K562 (cell line): ENCODE data around the gene GALNT17. TPM values are rescaled to one million over a fixed set of nuclear protein-coding genes. Genes with fewer than 3 reads are reported as not detected.

Source experiments
- ATAC-seq: fragments of 200-7000 bp; cut with Tn5 transposase; 3 replicates; pipeline ENCODE4 v1.9.1; 2020; ENCODE audit warnings: moderate library complexity
- BruUV-seq: library from RNA; stranded (reverse); fragments of 400-500 nt; replicated peaks from 2 replicates; lab custom pipeline; 2021; lab: Mats Ljungman, UMichigan
- CTCF ChIA-PET: fragments of 300-600 bp; formaldehyde crosslinking; extraction: SDS; loops from one replicate; lab custom pipeline; 2021; ENCODE audit warnings: low intra/inter-chr PET ratio; lab: Yijun Ruan, JAX
- POLR2A ChIA-PET: fragments of 300-600, 350-650 bp; sonication (Branson Sonifier 250); formaldehyde crosslinking; extraction: SDS; loops from one replicate; lab custom pipeline; 2021; ENCODE audit warnings: antibody characterized with exemption, inconsistent platforms; lab: Yijun Ruan, JAX
- DNase-seq, 4 experiments: peaks; one replicate each; pipeline versions ENCODE4 v3.0.0 to v3.0.0-alpha.2; 2011 to 2018; ENCODE audit warnings: low spot score in 3 of 4, mixed read lengths in 3 of 4; ENCODE audit errors: extremely low read depth in 1 of 4
- FAIRE-seq: peaks from 2 replicates; lab custom pipeline; 2011; peaks lifted over from hg19 to GRCh38; lab: Jason Lieb, UNC
- H2AFZ ChIP-seq: 2 replicates; pipeline ENCODE4 v1.6.0; 2011; ENCODE audit warnings: low read depth, low read length, control low read depth, inconsistent platforms
- H3K27ac ChIP-seq: fragments of 200-600 bp; 3 replicates; pipeline ENCODE4 v1.8.0; 2011; ENCODE audit warnings: low read depth, mild to moderate bottlenecking, control low read depth, inconsistent platforms, low read length, moderate library complexity, mixed read lengths; ENCODE audit errors: extremely low read depth
- H3K27me3 ChIP-seq, 2 experiments: fragments of 300-600 bp in 1 of 2; 2 replicates in 1 of 2; 3 replicates in 1 of 2; pipeline versions ENCODE4 v1.6.0 to v1.8.0; 2011; ENCODE audit warnings: inconsistent platforms in 2 of 2, low read length in 2 of 2, mild to moderate bottlenecking in 1 of 2, mixed read lengths in 1 of 2, moderate library complexity in 1 of 2; ENCODE audit not compliant: control insufficient read depth in 2 of 2, insufficient read depth in 2 of 2
- H3K36me3 ChIP-seq: fragments of 300-600 bp; 3 replicates; pipeline ENCODE4 v1.8.0; 2011; ENCODE audit warnings: mild to moderate bottlenecking, low read length, inconsistent platforms; ENCODE audit not compliant: control insufficient read depth, insufficient read depth
- H3K4me1 ChIP-seq, 2 experiments: fragments of 200-600 bp in 1 of 2; replicated peaks in 1 of 2; 2 replicates in 1 of 2; 3 replicates in 1 of 2; pipeline versions ENCODE4 v1.5.1 to v1.8.0; 2011; ENCODE audit warnings: inconsistent platforms in 2 of 2, low read length in 2 of 2, mild to moderate bottlenecking in 1 of 2, mixed read lengths in 1 of 2, moderate library complexity in 1 of 2; ENCODE audit not compliant: control insufficient read depth in 2 of 2, insufficient read depth in 2 of 2
- H3K4me2 ChIP-seq: 2 replicates; pipeline ENCODE4 v1.6.1; 2011; ENCODE audit warnings: low read length, control low read depth, inconsistent platforms, mixed read lengths; ENCODE audit not compliant: insufficient read depth
- H3K4me3 ChIP-seq: fragments of 200-600 bp; sonication (generic), shearing (Covaris generic); 2 replicates; pipeline ENCODE4 v1.5.1; 2016; ENCODE audit warnings: control low read depth, inconsistent platforms
- H3K79me2 ChIP-seq: fragments of 200-600 bp; 3 replicates; pipeline ENCODE4 v1.8.0; 2011; ENCODE audit warnings: low read length, inconsistent platforms; ENCODE audit not compliant: control insufficient read depth, insufficient read depth
- H3K9ac ChIP-seq, 2 experiments: 2 replicates each; pipeline versions ENCODE4 v1.6.0 to v1.6.1; 2011; ENCODE audit warnings: low read depth in 2 of 2, low read length in 2 of 2, control low read depth in 1 of 2, inconsistent platforms in 1 of 2, mild to moderate bottlenecking in 1 of 2, mixed read lengths in 1 of 2; ENCODE audit not compliant: insufficient read depth in 1 of 2
- H3K9me1 ChIP-seq: one replicate; pipeline ENCODE4 v1.6.0; 2011; ENCODE audit warnings: inconsistent platforms, mild to moderate bottlenecking, low read length, moderate library complexity; ENCODE audit not compliant: control insufficient read depth, insufficient read depth
- H3K9me3 ChIP-seq: replicated peaks from 2 replicates; pipeline ENCODE4 v1.5.1; 2011; ENCODE audit warnings: low read depth, low read length, inconsistent platforms; ENCODE audit not compliant: control insufficient read depth, insufficient read depth
- H4K20me1 ChIP-seq: replicated peaks from 2 replicates; pipeline ENCODE4 v1.6.1; 2011; ENCODE audit warnings: low read length, inconsistent platforms, mixed read lengths; ENCODE audit not compliant: control insufficient read depth, insufficient read depth
- ARID4B ChIP-seq: sonication (generic); formaldehyde crosslinking; IDR thresholded peaks from 2 replicates; pipeline ENCODE4 v1.8.0; 2022; ENCODE audit warnings: mild to moderate bottlenecking, missing genetic modification reagents
- BDP1 ChIP-seq: IDR thresholded peaks from 3 replicates; pipeline ENCODE4 v1.6.1; 2011; ENCODE audit not compliant: insufficient read length, insufficient read depth
- FOXK2 ChIP-seq, 2 experiments: fragments of 450-650 bp; IDR thresholded peaks in 1 of 2; conservative IDR thresholded peaks in 1 of 2; 2 replicates each; pipeline ENCODE4 v1.6.1; 2016; ENCODE audit warnings: low read depth in 2 of 2, mild to moderate bottlenecking in 1 of 2
- HEY1 ChIP-seq: fragments of 250-450 bp; sonication (Bioruptor Pico); IDR thresholded peaks from 2 replicates; pipeline ENCODE4 v1.5.0; 2020; ENCODE audit warnings: mild to moderate bottlenecking, moderate library complexity, borderline replicate concordance
- HNRNPLL ChIP-seq: fragments of 200-400 bp; formaldehyde crosslinking; IDR thresholded peaks from 2 replicates; pipeline ENCODE4 v1.6.1; 2017; ENCODE audit warnings: low read length, low read depth, mild to moderate bottlenecking; ENCODE audit not compliant: poor library complexity, severe bottlenecking
- HNRNPUL1 ChIP-seq: fragments of 200-400 bp; formaldehyde crosslinking; IDR thresholded peaks from 2 replicates; pipeline ENCODE4 v1.6.1; 2017; ENCODE audit warnings: low read length
- NFATC3 ChIP-seq: fragments of 450-650 bp; IDR thresholded peaks from 2 replicates; pipeline ENCODE4 v1.6.1; 2017; ENCODE audit warnings: mild to moderate bottlenecking
- NR1H2 ChIP-seq: sonication (generic); formaldehyde crosslinking; IDR thresholded peaks from 2 replicates; pipeline ENCODE4 v1.4.0; 2020; ENCODE audit warnings: mild to moderate bottlenecking, missing genetic modification reagents
- POLR2A ChIP-seq: fragments of 450-650 bp; conservative IDR thresholded peaks from 2 replicates; pipeline ENCODE4 v1.6.1; 2016
- SAFB ChIP-seq: fragments of 200-400 bp; formaldehyde crosslinking; IDR thresholded peaks from 2 replicates; pipeline ENCODE4 v1.6.1; 2017; ENCODE audit warnings: low read depth, low read length, borderline replicate concordance
- SMARCB1 ChIP-seq: IDR thresholded peaks from 2 replicates; pipeline ENCODE4 v1.6.1; 2011; ENCODE audit warnings: improper control_type of control experiment, low read depth; ENCODE audit not compliant: insufficient read length
- SMARCE1 ChIP-seq: fragments of 450-650 bp; IDR thresholded peaks from 2 replicates; pipeline ENCODE4 v1.7.1; 2016; ENCODE audit warnings: mild to moderate bottlenecking
- TAF9B ChIP-seq: fragments of 450-650 bp; IDR thresholded peaks from 2 replicates; pipeline ENCODE4 v1.6.1; 2018; ENCODE audit warnings: mild to moderate bottlenecking; ENCODE audit not compliant: partially characterized antibody
- ZNF146 ChIP-seq: IDR thresholded peaks from one replicate; pipeline ENCODE4 v1.6.1; 2018; ENCODE audit warnings: missing compliant biosample characterization; ENCODE audit not compliant: unreplicated experiment
- ZNF239 ChIP-seq: fragments of 250-450 bp; sonication (Bioruptor Pico); IDR thresholded peaks from 2 replicates; pipeline ENCODE4 v1.4.0; 2020; ENCODE audit warnings: mild to moderate bottlenecking
- WGBS: fragments of 100-300 bp; shearing (Covaris generic); methylation state at CpG from one replicate; pipeline ENCODE4 v1.1.6; 2016; ENCODE audit warnings: low coverage, mixed read lengths; ENCODE audit not compliant: insufficient coverage; ENCODE audit errors: missing lambda C conversion rate; 5-methylcytosine and 5-hydroxymethylcytosine counted together
- in situ Hi-C: fragments of 300-500 bp; cut with MboI; formaldehyde crosslinking; loops from 4 replicates; pipeline ENCODE4 v1.15.0; 2018; ENCODE audit warnings: inconsistent platforms, mixed read lengths
- intact Hi-C: fragments of 100-400 bp; cut with micrococcal nuclease; formaldehyde crosslinking; loops from 2 replicates; pipeline ENCODE4 v1.14.2; 2022
- polyA plus RNA-seq, 8 experiments: library from polyadenylated mRNA; depleted of rRNA in 4 of 8; stranded (reverse) in 5 of 8; unstranded in 3 of 8; fragments of >200 nt; fragmentation: Nextera tagmentation in 2 of 8; fragmentation: Illumina TruSeq in 1 of 8; extraction: Ambion mirVana in 2 of 8; extraction: Trizol in 1 of 8; gene quantifications; 2 replicates each; pipeline versions ENCODE4 v1.2.1 to v1.2.3, GENCODE V29; 2011 to 2014; ENCODE audit warnings: inconsistent platforms in 1 of 8, missing spikeins in 1 of 8
- total RNA-seq, 7 experiments: library from RNA; depleted of rRNA in 6 of 7; stranded (reverse); fragments of >200 nt in 6 of 7; fragmentation: Illumina TruSeq in 2 of 7; extraction: Trizol in 2 of 7; gene quantifications; 2 replicates each; pipeline versions ENCODE4 v1.2.1 to v1.2.3, GENCODE V29; 2011 to 2021; ENCODE audit warnings: low replicate concordance in 1 of 7

Gene GALNT17
- total and polyA plus RNA-seq, 9 of the 15 experiments (the other 6 are each of a cell fraction or from before 2014, with no cell fraction given), result not detected

- Histone ChIP-seq H3K9ac (no peak overlapping the region), H3K9me3 (no peaks in the 10 kb centered on the region), H4K20me1 (no peaks in the 10 kb centered on the region), H3K4me1 (no peaks in the 10 kb centered on the region), H3K36me3 (no peaks in the 10 kb centered on the region), H3K27ac (no peak overlapping the region), H3K9me1 (peaks cover 3% of the 10 kb centered on the region), H3K4me3 (no peak overlapping the region), H2AFZ (no peak overlapping the region), H3K79me2 (no peaks in the 10 kb centered on the region), H3K27me3 (peaks cover 0 to 14% of the 10 kb centered on the region in 2 experiments; a peak in 2 of 5 replicates), H3K4me2 (no peak overlapping the region)
- ATAC-seq, result no peak
- TF ChIP-seq SMARCE1, result no peak
- TF ChIP-seq SAFB, result no peak
- no peak for TF ChIP-seq NR1H2 (CRISPR knock-in tag)
- TF ChIP-seq HEY1, result no peak
- TF ChIP-seq NFATC3, result no peak
- TF ChIP-seq ARID4B (CRISPR knock-in tag), result no peak
- TF ChIP-seq TAF9B, result no peak
- no peak for TF ChIP-seq ZNF239 (CRISPR knock-in tag)
- no peak for TF ChIP-seq SMARCB1
- no peak for TF ChIP-seq POLR2A
- no peak for TF ChIP-seq FOXK2 (conservative IDR thresholded peaks at IDR 0.05 in 1 of 2, IDR thresholded peaks at IDR 0.05 in 1 of 2; ENCODE audit: low read depth in 2 of 2)
- no peak for TF ChIP-seq BDP1
- no peak for TF ChIP-seq ZNF146
- TF ChIP-seq HNRNPLL, result no peak
- TF ChIP-seq HNRNPUL1, result no peak
- CTCF ChIA-PET, result no interaction called here
- POLR2A ChIA-PET, result interaction anchor here (0.7 kb wide), 1 partner anchor 42 kb away, joined by 3 read pairs; no protein-coding TSS in a partner anchor
- under 1% methylated on average over 12 of the region's 12 CpGs for WGBS
- in situ Hi-C loops (no loop called here), intact Hi-C loops (no loop called here)
- FAIRE-seq, result no peak
- no peak for DNase-seq
- BruUV-seq, result no TSS peak
These were observed 555.3 kb downstream of the GALNT17 start for GRCh38 chr7:71687286-71687685.
